ENCODE data around the gene KATNB1.

DNA sequence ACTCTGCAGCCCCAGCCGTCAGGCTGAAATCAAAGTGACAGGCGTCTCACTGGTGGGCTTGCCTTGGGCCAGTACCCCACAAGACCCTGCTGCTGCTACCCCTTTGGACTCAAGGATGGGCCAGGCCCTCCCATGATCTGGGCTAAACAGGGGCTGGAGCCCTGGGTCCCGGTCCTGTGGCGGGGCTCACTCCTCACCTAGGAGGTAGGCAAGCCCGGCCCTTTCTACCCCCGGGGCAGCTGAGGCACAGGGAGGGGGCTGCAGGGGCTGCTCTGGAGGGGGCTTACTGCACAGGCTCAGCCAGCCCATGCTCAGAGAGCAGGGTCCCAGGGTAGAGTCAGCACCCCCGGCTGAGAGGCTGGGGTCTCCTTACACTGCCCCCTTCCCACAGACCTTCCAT, 23.6 kb downstream of the KATNB1 start:
- TF ChIP-seq, protein P1, sequence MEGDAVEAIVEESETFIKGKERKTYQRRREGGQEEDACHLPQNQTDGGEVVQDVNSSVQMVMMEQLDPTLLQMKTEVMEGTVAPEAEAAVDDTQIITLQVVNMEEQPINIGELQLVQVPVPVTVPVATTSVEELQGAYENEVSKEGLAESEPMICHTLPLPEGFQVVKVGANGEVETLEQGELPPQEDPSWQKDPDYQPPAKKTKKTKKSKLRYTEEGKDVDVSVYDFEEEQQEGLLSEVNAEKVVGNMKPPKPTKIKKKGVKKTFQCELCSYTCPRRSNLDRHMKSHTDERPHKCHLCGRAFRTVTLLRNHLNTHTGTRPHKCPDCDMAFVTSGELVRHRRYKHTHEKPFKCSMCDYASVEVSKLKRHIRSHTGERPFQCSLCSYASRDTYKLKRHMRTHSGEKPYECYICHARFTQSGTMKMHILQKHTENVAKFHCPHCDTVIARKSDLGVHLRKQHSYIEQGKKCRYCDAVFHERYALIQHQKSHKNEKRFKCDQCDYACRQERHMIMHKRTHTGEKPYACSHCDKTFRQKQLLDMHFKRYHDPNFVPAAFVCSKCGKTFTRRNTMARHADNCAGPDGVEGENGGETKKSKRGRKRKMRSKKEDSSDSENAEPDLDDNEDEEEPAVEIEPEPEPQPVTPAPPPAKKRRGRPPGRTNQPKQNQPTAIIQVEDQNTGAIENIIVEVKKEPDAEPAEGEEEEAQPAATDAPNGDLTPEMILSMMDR (IDR thresholded peaks at IDR 0.05) = no peak
- TF ChIP-seq, protein P2, sequence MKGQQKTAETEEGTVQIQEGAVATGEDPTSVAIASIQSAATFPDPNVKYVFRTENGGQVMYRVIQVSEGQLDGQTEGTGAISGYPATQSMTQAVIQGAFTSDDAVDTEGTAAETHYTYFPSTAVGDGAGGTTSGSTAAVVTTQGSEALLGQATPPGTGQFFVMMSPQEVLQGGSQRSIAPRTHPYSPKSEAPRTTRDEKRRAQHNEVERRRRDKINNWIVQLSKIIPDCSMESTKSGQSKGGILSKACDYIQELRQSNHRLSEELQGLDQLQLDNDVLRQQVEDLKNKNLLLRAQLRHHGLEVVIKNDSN (IDR thresholded peaks at IDR 0.05; ENCODE audit: borderline replicate concordance, low read depth) = no peak
- TF ChIP-seq FOXJ3 (CRISPR knock-in tag; IDR thresholded peaks at IDR 0.05) = no peak
